ENCODE measurements around the gene TNFAIP2. TPM values are rescaled to one million over a fixed set of nuclear protein-coding genes. Genes with fewer than 3 reads are reported as not detected.

The TNFAIP2 gene
- total and polyA plus RNA-seq, 2 experiments from 2014 or later, result 9.9 to 14.1 TPM

DNA sequence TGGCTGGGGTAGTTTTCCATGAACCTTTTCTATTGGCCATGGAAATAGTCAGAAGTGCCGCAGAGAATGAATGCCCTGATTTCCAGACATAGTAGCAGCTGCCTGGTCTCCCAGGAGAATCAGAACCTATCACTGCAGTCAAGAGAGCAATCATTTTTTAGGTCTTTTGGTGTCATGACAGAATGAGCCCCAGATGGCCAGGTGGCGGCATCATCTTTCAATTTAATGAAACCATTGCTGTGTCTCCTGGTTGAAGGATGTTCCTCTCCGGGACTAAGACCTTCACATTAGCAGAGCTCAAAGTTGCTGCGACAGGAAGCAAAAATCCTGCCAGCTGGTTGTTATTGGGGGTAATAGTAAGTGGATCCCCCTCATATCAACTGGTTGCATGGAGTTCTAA is 18.8 kb downstream of the TNFAIP2 start:
- Mint-ChIP-seq H3K27me3 (ENCODE audit: insufficient read depth, low read depth, poor library complexity) (peaks cover 18% of the 10 kb centered on the region), H3K27ac (no peak overlapping the region), H3K36me3 (ENCODE audit: low read depth) (no peaks in the 10 kb centered on the region), H3K9me3 (no peaks in the 10 kb centered on the region; the same call in 2 of the 3 replicates), H3K4me1 (peaks cover 33% of the 10 kb centered on the region), H3K4me3 (no peak overlapping the region)
- H3K4me2 ChIP-seq, result no peak overlapping the region
- H3K36me3 ChIP-seq (ENCODE audit: insufficient read depth), result no peaks in the 10 kb centered on the region
- no peaks in the 10 kb centered on the region for H3K9me2 ChIP-seq (ENCODE audit: insufficient read depth)
- ATAC-seq, result no peak
- no peak overlapping the region for H3K27ac ChIP-seq (ENCODE audit: low read depth)
- H3K4me3 ChIP-seq, result no peak overlapping the region
- no peak for TF ChIP-seq ZNF114 (CRISPR knock-in tag; IDR thresholded peaks at IDR 0.05)
- no peak for TF ChIP-seq JUNB (IDR thresholded peaks at IDR 0.05; ENCODE audit: unreplicated experiment)
- TF ChIP-seq CREB1 (CRISPR knock-in tag; IDR thresholded peaks at IDR 0.05; ENCODE audit: low read depth), result no peak
- H3K27me3 ChIP-seq (ENCODE audit: insufficient read depth), result peaks cover 32% of the 10 kb centered on the region
- no peaks in the 10 kb centered on the region for H4K20me1 ChIP-seq (replicated peaks; ENCODE audit: insufficient read depth)
- DNase-seq (ENCODE audit: low spot score), result no peak
- H3F3A ChIP-seq (replicated peaks; ENCODE audit: low read depth), result no peaks in the 10 kb centered on the region
- H3K4me1 ChIP-seq (ENCODE audit: insufficient read depth), result peaks cover 15% of the 10 kb centered on the region
- no peak overlapping the region for H2AFZ ChIP-seq
- no peaks in the 10 kb centered on the region for H3K79me2 ChIP-seq (replicated peaks; ENCODE audit: insufficient read depth)

GRCh38 chr14:103142721-103143302 is 19.6 kb downstream of the TNFAIP2 start:
- no peak overlapping the region for H2AFZ ChIP-seq
- ATAC-seq (no peak), DNase-seq (ENCODE audit: low spot score) (no peak)
- H3K4me2 ChIP-seq, result no peak overlapping the region
- no peaks in the 10 kb centered on the region for H4K20me1 ChIP-seq (replicated peaks; ENCODE audit: insufficient read depth)
- no peak overlapping the region for H3K4me3 ChIP-seq
- no peak overlapping the region for H3K27ac Mint-ChIP-seq
- H3K4me1 ChIP-seq (ENCODE audit: insufficient read depth), result peaks cover 7% of the 10 kb centered on the region
- H3K9me3 Mint-ChIP-seq, result no peaks in the 10 kb centered on the region; the same call in 2 of the 3 replicates
- no peak overlapping the region for H3K4me3 Mint-ChIP-seq
- H3K79me2 ChIP-seq (replicated peaks; ENCODE audit: insufficient read depth), result no peaks in the 10 kb centered on the region
- no peaks in the 10 kb centered on the region for H3F3A ChIP-seq (replicated peaks; ENCODE audit: low read depth)
- peaks cover 16% of the 10 kb centered on the region for H3K27me3 Mint-ChIP-seq (ENCODE audit: insufficient read depth, low read depth, poor library complexity)
- peaks cover 30% of the 10 kb centered on the region for H3K27me3 ChIP-seq (ENCODE audit: insufficient read depth)
- no peaks in the 10 kb centered on the region for H3K36me3 Mint-ChIP-seq (ENCODE audit: low read depth)
- TF ChIP-seq, protein P1, sequence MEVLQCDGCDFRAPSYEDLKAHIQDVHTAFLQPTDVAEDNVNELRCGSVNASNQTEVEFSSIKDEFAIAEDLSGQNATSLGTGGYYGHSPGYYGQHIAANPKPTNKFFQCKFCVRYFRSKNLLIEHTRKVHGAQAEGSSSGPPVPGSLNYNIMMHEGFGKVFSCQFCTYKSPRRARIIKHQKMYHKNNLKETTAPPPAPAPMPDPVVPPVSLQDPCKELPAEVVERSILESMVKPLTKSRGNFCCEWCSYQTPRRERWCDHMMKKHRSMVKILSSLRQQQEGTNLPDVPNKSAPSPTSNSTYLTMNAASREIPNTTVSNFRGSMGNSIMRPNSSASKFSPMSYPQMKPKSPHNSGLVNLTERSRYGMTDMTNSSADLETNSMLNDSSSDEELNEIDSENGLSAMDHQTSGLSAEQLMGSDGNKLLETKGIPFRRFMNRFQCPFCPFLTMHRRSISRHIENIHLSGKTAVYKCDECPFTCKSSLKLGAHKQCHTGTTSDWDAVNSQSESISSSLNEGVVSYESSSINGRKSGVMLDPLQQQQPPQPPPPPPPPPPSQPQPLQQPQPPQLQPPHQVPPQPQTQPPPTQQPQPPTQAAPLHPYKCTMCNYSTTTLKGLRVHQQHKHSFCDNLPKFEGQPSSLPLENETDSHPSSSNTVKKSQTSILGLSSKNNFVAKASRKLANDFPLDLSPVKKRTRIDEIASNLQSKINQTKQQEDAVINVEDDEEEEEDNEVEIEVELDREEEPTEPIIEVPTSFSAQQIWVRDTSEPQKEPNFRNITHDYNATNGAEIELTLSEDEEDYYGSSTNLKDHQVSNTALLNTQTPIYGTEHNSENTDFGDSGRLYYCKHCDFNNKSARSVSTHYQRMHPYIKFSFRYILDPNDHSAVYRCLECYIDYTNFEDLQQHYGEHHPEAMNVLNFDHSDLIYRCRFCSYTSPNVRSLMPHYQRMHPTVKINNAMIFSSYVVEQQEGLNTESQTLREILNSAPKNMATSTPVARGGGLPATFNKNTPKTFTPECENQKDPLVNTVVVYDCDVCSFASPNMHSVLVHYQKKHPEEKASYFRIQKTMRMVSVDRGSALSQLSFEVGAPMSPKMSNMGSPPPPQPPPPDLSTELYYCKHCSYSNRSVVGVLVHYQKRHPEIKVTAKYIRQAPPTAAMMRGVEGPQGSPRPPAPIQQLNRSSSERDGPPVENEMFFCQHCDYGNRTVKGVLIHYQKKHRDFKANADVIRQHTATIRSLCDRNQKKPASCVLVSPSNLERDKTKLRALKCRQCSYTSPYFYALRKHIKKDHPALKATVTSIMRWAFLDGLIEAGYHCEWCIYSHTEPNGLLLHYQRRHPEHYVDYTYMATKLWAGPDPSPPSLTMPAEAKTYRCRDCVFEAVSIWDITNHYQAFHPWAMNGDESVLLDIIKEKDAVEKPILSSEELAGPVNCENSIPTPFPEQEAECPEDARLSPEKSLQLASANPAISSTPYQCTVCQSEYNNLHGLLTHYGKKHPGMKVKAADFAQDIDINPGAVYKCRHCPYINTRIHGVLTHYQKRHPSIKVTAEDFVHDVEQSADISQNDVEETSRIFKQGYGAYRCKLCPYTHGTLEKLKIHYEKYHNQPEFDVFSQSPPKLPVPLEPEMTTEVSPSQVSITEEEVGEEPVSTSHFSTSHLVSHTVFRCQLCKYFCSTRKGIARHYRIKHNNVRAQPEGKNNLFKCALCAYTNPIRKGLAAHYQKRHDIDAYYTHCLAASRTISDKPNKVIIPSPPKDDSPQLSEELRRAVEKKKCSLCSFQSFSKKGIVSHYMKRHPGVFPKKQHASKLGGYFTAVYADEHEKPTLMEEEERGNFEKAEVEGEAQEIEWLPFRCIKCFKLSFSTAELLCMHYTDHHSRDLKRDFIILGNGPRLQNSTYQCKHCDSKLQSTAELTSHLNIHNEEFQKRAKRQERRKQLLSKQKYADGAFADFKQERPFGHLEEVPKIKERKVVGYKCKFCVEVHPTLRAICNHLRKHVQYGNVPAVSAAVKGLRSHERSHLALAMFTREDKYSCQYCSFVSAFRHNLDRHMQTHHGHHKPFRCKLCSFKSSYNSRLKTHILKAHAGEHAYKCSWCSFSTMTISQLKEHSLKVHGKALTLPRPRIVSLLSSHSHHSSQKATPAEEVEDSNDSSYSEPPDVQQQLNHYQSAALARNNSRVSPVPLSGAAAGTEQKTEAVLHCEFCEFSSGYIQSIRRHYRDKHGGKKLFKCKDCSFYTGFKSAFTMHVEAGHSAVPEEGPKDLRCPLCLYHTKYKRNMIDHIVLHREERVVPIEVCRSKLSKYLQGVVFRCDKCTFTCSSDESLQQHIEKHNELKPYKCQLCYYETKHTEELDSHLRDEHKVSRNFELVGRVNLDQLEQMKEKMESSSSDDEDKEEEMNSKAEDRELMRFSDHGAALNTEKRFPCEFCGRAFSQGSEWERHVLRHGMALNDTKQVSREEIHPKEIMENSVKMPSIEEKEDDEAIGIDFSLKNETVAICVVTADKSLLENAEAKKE (CRISPR knock-in tag; IDR thresholded peaks at IDR 0.05), result no peak
- no peak for TF ChIP-seq STAT1 (IDR thresholded peaks at IDR 0.05; ENCODE audit: unreplicated experiment)
- TF ChIP-seq, protein P2, sequence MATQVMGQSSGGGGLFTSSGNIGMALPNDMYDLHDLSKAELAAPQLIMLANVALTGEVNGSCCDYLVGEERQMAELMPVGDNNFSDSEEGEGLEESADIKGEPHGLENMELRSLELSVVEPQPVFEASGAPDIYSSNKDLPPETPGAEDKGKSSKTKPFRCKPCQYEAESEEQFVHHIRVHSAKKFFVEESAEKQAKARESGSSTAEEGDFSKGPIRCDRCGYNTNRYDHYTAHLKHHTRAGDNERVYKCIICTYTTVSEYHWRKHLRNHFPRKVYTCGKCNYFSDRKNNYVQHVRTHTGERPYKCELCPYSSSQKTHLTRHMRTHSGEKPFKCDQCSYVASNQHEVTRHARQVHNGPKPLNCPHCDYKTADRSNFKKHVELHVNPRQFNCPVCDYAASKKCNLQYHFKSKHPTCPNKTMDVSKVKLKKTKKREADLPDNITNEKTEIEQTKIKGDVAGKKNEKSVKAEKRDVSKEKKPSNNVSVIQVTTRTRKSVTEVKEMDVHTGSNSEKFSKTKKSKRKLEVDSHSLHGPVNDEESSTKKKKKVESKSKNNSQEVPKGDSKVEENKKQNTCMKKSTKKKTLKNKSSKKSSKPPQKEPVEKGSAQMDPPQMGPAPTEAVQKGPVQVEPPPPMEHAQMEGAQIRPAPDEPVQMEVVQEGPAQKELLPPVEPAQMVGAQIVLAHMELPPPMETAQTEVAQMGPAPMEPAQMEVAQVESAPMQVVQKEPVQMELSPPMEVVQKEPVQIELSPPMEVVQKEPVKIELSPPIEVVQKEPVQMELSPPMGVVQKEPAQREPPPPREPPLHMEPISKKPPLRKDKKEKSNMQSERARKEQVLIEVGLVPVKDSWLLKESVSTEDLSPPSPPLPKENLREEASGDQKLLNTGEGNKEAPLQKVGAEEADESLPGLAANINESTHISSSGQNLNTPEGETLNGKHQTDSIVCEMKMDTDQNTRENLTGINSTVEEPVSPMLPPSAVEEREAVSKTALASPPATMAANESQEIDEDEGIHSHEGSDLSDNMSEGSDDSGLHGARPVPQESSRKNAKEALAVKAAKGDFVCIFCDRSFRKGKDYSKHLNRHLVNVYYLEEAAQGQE (IDR thresholded peaks at IDR 0.05; ENCODE audit: unreplicated experiment), result no peak
- TF ChIP-seq NANOG (IDR thresholded peaks at IDR 0.05; ENCODE audit: borderline replicate concordance), result no peak
- TF ChIP-seq EZH2 (IDR thresholded peaks at IDR 0.05; ENCODE audit: low read depth, unreplicated experiment), result no peak
- no peak for TF ChIP-seq POLR2AphosphoS5 (IDR thresholded peaks at IDR 0.05; ENCODE audit: low read depth)
- no peak for TF ChIP-seq EZH2phosphoT487 (IDR thresholded peaks at IDR 0.05; ENCODE audit: unreplicated experiment)
- TF ChIP-seq, protein P3, sequence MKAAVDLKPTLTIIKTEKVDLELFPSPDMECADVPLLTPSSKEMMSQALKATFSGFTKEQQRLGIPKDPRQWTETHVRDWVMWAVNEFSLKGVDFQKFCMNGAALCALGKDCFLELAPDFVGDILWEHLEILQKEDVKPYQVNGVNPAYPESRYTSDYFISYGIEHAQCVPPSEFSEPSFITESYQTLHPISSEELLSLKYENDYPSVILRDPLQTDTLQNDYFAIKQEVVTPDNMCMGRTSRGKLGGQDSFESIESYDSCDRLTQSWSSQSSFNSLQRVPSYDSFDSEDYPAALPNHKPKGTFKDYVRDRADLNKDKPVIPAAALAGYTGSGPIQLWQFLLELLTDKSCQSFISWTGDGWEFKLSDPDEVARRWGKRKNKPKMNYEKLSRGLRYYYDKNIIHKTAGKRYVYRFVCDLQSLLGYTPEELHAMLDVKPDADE (IDR thresholded peaks at IDR 0.05), result no peak
- H3K27ac ChIP-seq (ENCODE audit: low read depth), result no peak overlapping the region
- H3K36me3 ChIP-seq (ENCODE audit: insufficient read depth), result no peaks in the 10 kb centered on the region
- no peaks in the 10 kb centered on the region for H3K9me2 ChIP-seq (ENCODE audit: insufficient read depth)
- peaks cover 26% of the 10 kb centered on the region for H3K4me1 Mint-ChIP-seq

All from GM23338 (cell line).